HFF-Myc (cell line): ENCODE results near the gene IDUA.

Experiments
- DNase-seq: peaks from one replicate; pipeline ENCODE4 v3.0.0-alpha.2; 2011; ENCODE audit warnings: low read depth; ENCODE audit errors: extremely low read depth
- H3K4me3 ChIP-seq: replicated peaks from 2 replicates; pipeline ENCODE4 v1.5.1; 2011; ENCODE audit warnings: low read depth, mild to moderate bottlenecking, control low read depth, low read length
- TF ChIP-seq, protein P1 (sequence below): IDR thresholded peaks from 2 replicates; pipeline ENCODE4 v1.5.1; 2012; ENCODE audit warnings: mild to moderate bottlenecking, low read depth, low read length, control low read depth; ENCODE audit errors: missing control alignments

IDUA gene

DNA sequence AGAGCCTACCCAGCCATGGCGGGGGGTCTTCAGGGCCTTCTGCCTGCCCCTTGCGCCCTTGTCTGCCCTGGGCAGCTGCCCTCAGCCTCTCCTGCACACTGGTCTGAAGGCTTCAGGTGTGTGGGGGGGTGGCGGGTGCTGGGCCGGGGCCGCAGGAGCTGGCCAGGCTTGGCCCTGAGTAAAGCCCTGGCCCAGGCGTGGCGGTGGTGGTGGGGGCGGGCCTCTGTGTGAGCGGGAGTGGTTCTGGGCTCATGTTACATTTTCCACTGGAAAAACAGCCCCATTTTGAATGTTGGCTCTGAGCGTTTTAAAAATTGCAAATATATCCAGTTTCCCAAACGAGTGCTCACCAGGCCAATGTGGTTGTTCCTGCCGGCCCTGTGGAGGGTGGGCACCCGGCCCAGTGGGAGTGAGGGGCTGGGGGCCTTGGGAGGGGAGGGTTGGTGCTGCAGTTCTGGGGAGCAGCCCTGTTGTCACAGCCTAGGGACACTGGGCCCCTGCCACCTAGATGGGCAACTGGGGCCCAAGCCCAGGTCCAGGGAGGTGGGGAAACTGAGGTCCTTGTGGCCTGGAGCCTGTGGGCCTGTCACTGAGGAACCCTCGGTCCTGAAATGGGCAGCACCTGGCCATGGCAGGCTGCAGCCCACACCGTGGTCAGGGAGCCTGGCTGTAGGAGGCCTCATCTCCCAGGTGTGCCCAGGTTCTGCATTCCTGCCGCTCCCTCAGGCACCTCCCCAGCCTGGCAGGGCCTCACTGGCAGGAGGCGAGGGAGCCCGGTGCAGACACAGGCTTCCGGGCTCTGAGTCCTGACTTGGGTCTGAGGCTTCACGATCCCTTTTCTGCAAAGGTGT lies 52.9 kb downstream of the IDUA start:
- TF ChIP-seq, protein P1, sequence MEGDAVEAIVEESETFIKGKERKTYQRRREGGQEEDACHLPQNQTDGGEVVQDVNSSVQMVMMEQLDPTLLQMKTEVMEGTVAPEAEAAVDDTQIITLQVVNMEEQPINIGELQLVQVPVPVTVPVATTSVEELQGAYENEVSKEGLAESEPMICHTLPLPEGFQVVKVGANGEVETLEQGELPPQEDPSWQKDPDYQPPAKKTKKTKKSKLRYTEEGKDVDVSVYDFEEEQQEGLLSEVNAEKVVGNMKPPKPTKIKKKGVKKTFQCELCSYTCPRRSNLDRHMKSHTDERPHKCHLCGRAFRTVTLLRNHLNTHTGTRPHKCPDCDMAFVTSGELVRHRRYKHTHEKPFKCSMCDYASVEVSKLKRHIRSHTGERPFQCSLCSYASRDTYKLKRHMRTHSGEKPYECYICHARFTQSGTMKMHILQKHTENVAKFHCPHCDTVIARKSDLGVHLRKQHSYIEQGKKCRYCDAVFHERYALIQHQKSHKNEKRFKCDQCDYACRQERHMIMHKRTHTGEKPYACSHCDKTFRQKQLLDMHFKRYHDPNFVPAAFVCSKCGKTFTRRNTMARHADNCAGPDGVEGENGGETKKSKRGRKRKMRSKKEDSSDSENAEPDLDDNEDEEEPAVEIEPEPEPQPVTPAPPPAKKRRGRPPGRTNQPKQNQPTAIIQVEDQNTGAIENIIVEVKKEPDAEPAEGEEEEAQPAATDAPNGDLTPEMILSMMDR = no peak
- no peak for DNase-seq
- no peak overlapping the region for H3K4me3 ChIP-seq

DNA sequence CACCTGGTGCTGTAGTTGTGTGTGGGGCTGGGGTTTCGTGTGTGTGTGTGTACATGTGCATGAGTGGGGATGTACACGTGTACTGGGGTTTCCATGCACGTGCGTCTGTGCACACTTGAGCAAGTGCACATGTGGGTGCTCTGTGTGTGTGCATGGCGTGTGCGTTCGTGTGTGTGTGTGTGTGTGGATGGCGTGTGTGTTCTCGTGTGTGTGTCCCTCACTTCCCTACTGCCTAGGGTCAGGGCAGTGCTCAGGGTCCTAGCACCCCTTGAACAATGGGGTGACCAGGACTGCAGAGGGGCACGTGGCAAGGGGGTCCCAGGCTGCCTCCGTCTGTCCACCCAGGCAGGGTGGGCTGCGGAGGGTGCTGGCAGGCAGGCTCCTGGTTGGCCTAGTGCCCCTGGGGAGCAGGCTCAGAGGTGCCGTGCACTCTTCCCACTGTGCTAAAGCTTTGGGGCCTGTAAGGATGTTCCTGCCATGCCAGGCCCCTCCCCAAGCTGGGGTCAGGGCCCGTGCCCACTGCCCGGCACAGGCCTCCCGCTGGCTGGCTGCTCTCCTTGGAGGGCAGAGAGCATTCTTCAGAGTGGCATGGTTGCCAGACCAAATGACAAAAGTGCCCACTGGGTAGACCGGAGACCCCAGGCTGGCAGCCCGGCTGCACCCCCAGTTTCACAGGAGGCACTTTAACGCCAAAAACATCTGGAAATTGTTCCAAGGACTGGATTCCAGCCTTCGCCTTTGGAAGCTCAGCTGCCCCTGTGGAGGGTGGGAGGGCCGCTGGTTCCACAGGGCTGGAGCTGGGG lies 53.7 kb downstream of the IDUA start:
- H3K4me3 ChIP-seq = no peak overlapping the region
- TF ChIP-seq, protein P1 = no peak
- no peak for DNase-seq

DNA sequence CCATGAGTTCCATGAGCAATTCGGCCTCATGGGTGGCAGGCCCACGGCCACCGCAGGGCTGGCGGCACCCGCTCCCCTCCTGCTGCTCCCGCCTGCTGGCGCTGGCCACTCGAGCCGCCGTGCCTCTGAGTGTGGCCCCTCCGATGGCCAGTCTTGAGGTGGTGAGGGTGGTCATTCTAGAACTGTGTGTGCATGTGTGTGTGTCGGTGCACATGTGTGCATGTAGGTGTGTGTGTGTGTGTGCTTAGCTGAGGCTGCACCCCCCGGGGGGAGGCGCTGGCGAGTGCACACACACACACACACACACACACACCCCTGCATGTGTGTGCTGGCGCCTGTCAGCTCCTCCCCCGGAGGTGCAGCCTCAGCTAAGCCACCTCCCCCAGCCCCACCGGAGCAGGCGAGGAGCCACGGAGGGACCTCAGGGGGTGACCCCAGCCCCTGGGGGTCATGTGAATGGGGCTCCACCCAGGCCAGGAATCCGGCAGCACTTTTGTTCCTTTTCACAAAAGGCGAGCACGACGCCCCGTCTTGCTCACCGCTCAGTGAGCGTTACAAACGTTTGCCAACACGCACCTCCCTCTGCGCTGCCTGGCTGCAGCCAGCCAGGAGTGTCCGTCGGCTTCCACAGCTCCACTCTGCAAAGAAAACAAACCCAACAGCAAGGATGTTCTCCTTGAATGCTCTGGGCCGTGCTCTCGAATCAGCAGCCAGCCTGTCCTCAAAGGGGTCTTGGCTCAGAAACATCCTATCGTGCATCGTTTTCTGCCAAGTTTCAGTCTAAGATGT lies 54.5 kb downstream of the IDUA start:
- no peak overlapping the region for H3K4me3 ChIP-seq
- DNase-seq = no peak
- TF ChIP-seq, protein P1 = no peak

DNA sequence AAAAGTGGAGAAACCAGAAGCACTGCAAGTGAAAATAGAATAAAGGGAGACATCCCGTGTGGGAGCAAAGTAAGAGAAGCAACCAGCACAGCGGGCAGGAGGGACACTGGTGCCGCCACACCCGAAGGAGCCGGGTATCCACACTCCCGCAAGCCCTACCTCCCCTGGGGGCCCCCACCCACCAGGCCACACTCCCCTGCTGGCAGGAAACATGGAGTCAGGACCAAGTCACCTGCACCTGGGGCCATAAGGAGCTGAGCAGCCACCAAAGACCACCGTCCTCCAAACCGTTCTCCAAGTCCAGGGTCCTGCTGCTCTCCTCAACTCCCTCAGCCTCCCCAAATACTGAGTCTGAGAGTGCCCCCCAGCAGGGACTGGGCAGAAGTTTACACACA lies 55.1 kb downstream of the IDUA start:
- TF ChIP-seq, protein P1 = no peak
- no peak for DNase-seq
- no peak overlapping the region for H3K4me3 ChIP-seq

DNA sequence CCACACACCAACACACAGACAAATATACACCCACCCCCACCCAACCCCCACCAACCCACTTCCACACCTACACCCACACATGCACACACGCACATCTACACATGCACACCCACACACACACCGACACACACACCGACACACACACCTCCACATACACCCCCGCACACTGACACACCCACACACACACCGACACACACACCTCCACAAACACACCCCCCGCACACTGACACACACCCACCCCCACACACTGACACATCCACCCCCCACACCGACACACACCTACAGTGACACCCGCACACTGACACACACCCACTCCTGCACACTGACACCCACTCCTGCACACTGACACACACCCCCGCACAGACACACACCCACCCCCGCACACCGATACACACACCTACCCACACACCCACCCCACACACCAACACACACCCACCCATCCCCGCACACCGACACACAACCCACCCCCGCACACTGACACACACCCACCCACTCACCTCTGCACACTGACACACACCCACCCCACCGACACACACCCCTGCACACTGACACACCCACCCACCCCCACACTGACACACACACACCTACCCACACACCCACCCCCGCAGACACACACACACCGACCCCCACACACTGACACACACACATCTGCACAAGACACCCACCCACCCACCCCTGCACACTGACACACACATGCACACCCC lies 55.7 kb downstream of the IDUA start:
- DNase-seq = no peak
- TF ChIP-seq, protein P1 = no peak
- no peak overlapping the region for H3K4me3 ChIP-seq

DNA sequence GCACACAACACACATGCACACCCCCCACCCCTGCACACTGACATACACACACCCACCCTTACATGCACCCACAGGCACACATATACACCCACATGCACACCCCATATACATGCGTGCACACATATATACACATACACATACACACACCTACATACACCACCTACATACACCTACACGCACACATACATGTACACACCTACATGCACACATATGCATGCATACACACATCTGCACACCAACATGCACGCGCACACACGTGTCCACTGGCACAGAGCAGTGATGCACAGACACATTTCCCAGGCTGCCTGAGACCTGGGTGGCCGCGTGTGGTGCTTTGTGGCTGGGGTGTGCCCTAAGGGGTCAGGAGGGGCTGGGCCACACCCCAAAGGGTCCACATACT lies 56.3 kb downstream of the IDUA start:
- TF ChIP-seq, protein P1 = no peak
- no peak for DNase-seq

More for the DNA sequence above, 56.3 kb downstream of the IDUA start:
- no peak overlapping the region for H3K4me3 ChIP-seq
